H1 (cell line): ENCODE data around the gene CCDC192. TPM values are rescaled to one million over a fixed set of nuclear protein-coding genes. Genes with fewer than 3 reads are reported as not detected.

Experiments
- BACH1 ChIP-seq: IDR thresholded peaks from 2 replicates; pipeline ENCODE4 v1.6.1; 2012; ENCODE audit warnings: low read length, improper control_type of control experiment
- CEBPB ChIP-seq: IDR thresholded peaks from 2 replicates; pipeline ENCODE4 v1.6.1; 2012; ENCODE audit warnings: low read depth, low read length
- POLR2A ChIP-seq, 2 experiments: IDR thresholded peaks; 1 replicate in 1 of 2; 2 replicates in 1 of 2; pipeline ENCODE4 v1.6.1; 2011; ENCODE audit warnings: low read depth in 2 of 2, low read length in 2 of 2, mild to moderate bottlenecking in 2 of 2; ENCODE audit errors: control extremely low read depth in 1 of 2
- polyA plus RNA-seq, 7 experiments: library from polyadenylated mRNA; depleted of rRNA in 3 of 7; stranded (reverse) in 5 of 7; unstranded in 2 of 7; fragments of >200 nt in 5 of 7; fragments of 200-250 nt in 2 of 7; gene quantifications; 1 replicate in 5 of 7; 2 replicates in 1 of 7; 4 replicates in 1 of 7; pipeline versions ENCODE4 v1.2.1 to v1.2.3, GENCODE V29; 2011 to 2013; ENCODE audit warnings: missing spikeins in 2 of 7, mixed read lengths in 2 of 7
- total RNA-seq: library from RNA; stranded (reverse); fragmentation: NEBNext Ultra II Directional; extraction: Animal tissue kit (Norgen Biotek cat#: 25700); gene quantifications from 2 replicates; pipeline ENCODE4 v1.2.1, GENCODE V29; 2021
- TF ChIP-seq, protein P1 (sequence below), 3 experiments: IDR thresholded peaks; 1 replicate in 2 of 3; 2 replicates in 1 of 3; pipeline versions ENCODE4 v1.5.1 to v1.6.1; 2011; ENCODE audit warnings: low read length in 3 of 3, mild to moderate bottlenecking in 3 of 3, inconsistent platforms in 2 of 3, low read depth in 1 of 3, moderate library complexity in 1 of 3; ENCODE audit not compliant: insufficient read depth in 1 of 3; ENCODE audit errors: control extremely low read depth in 1 of 3
- TF ChIP-seq, protein P2 (sequence below): IDR thresholded peaks from 2 replicates; pipeline ENCODE4 v1.6.1; 2011; ENCODE audit warnings: low read depth, mild to moderate bottlenecking, low read length; ENCODE audit not compliant: insufficient read depth

The CCDC192 gene
- total and polyA plus RNA-seq, 2 of the 8 experiments (the other 6 are each of a cell fraction or from before 2014, with no cell fraction given) = 0.61 TPM; not detected in 1

DNA sequence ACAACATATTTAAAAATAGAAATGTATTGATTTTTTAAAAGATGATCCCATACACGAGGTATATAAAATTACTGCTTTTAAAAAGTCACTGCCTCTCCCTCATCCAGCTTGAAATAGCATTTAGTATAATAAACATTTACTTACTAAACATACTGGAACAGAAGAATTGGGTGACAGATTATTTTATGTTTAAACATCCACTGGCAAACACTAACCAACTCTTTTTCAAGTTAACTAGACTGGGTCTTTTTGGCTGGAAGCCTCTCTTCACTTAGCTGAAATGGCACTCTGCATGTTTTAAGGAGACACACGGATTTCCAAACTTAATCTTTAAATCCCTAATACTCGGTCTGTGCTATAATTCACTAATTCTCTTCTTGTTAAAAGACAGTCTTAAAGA is 35.3 kb upstream of the CCDC192 start (continued):
- TF ChIP-seq, protein P1, sequence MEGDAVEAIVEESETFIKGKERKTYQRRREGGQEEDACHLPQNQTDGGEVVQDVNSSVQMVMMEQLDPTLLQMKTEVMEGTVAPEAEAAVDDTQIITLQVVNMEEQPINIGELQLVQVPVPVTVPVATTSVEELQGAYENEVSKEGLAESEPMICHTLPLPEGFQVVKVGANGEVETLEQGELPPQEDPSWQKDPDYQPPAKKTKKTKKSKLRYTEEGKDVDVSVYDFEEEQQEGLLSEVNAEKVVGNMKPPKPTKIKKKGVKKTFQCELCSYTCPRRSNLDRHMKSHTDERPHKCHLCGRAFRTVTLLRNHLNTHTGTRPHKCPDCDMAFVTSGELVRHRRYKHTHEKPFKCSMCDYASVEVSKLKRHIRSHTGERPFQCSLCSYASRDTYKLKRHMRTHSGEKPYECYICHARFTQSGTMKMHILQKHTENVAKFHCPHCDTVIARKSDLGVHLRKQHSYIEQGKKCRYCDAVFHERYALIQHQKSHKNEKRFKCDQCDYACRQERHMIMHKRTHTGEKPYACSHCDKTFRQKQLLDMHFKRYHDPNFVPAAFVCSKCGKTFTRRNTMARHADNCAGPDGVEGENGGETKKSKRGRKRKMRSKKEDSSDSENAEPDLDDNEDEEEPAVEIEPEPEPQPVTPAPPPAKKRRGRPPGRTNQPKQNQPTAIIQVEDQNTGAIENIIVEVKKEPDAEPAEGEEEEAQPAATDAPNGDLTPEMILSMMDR (IDR thresholded peaks at IDR 0.05; ENCODE audit: control extremely low read depth in 1 of 3, insufficient read depth in 1 of 3, low read depth in 1 of 3, low read length in 3 of 3) = no peak
- TF ChIP-seq POLR2A (IDR thresholded peaks at IDR 0.05; ENCODE audit: control extremely low read depth in 1 of 2, low read depth in 2 of 2, low read length in 2 of 2) (no peak), CEBPB (no peak), BACH1 (no peak)
- TF ChIP-seq, protein P2, sequence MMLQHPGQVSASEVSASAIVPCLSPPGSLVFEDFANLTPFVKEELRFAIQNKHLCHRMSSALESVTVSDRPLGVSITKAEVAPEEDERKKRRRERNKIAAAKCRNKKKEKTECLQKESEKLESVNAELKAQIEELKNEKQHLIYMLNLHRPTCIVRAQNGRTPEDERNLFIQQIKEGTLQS = no peak
